RWPE1 (cell line): ENCODE data around the gene MPLKIP.
"Not testable (repeated sequence)": the region's sequence is repeated elsewhere in the genome, so short reads cannot be mapped to it uniquely, and the experiment has no call there.

Source experiments
- CTCF ChIA-PET: fragments of 350-600 bp; sonication (Branson Sonifier 250); formaldehyde crosslinking; extraction: SDS; loops from one replicate; lab custom pipeline; 2021; lab: Yijun Ruan, JAX
- POLR2A ChIA-PET: fragments of 400-600 bp; formaldehyde crosslinking; extraction: SDS; loops from one replicate; lab custom pipeline; 2020; ENCODE audit warnings: antibody characterized with exemption; ENCODE audit not compliant: low non-redundant PET; lab: Yijun Ruan, JAX
- DNase-seq: peaks from one replicate; pipeline ENCODE4 v3.0.0; 2012; ENCODE audit warnings: low spot score
- H3K27ac ChIP-seq: fragments of 450-650 bp; 2 replicates; pipeline ENCODE4 v1.5.1; 2017
- CTCF ChIP-seq: fragments of 450-650 bp; conservative IDR thresholded peaks from 2 replicates; pipeline ENCODE4 v1.5.1; 2017; ENCODE audit warnings: low read depth, mild to moderate bottlenecking

The MPLKIP gene

GRCh38 chr7:40133561-40134427 is 628 bp downstream of the MPLKIP start:
- CTCF ChIA-PET, result interaction anchor here (0.5 to 1.4 kb wide), 7 partner anchors 9 to 560 kb away, joined by 3 to 7 read pairs (median 5); no protein-coding TSS in a partner anchor
- POLR2A ChIA-PET, result no interaction called here
- no peak for TF ChIP-seq CTCF
- peak; percentile 12 for DNase-seq
- H3K27ac ChIP-seq, result peak overlapping the region; percentile 93

- ChIA-PET CTCF (interaction anchor here (0.7 to 0.9 kb wide), 2 partner anchors 12 to 276 kb away, joined by 3 to 5 read pairs; partner anchors contain the start of genes MPLKIP and SUGCT), POLR2A (no interaction called here)
- DNase-seq, result no peak
- H3K27ac ChIP-seq, result no peak overlapping the region
- TF ChIP-seq CTCF, result no peak
Observed at GRCh38 chr7:40122940-40123254, 11.5 kb downstream of the MPLKIP start.

GRCh38 chr7:40122100-40122939 is 12.1 kb downstream of the MPLKIP start:
- CTCF ChIA-PET, result interaction anchor here (0.7 to 0.9 kb wide), 2 partner anchors 13 to 276 kb away, joined by 3 to 5 read pairs; partner anchors contain the start of genes MPLKIP and SUGCT
- H3K27ac ChIP-seq, DNase-seq, POLR2A ChIA-PET: not testable (repeated sequence)

- no peak for DNase-seq
- no peak for TF ChIP-seq CTCF
- ChIA-PET CTCF (no interaction called here), POLR2A (no interaction called here)
- H3K27ac ChIP-seq, result no peak overlapping the region
Observed at GRCh38 chr7:40120020-40120419, 14.4 kb downstream of the MPLKIP start.

- DNase-seq, H3K27ac ChIP-seq, POLR2A ChIA-PET: not testable (repeated sequence)
- CTCF ChIA-PET, result interaction anchor here (0.6 to 1.1 kb wide), 3 partner anchors 8 to 96 kb away, joined by 3 to 7 read pairs (median 4); partner anchors contain the start of gene SUGCT
Observed at GRCh38 chr7:40118201-40118600, 16.2 kb downstream of the MPLKIP start.

- H3K27ac ChIP-seq, result peak overlapping the region; percentile 50
- CTCF ChIA-PET, result interaction anchor here (0.6 kb wide), 2 partner anchors 95 to 147 kb away, joined by 3 to 4 read pairs; no protein-coding TSS in a partner anchor
- POLR2A ChIA-PET, result not testable (repeated sequence)
- peak; percentile 60 for DNase-seq
Observed at GRCh38 chr7:40117199-40117598, 17.2 kb downstream of the MPLKIP start.

- no peak for TF ChIP-seq CTCF
Observed at GRCh38 chr7:40115936-40116335, 18.5 kb downstream of the MPLKIP start.

More at GRCh38 chr7:40115936-40116335, 18.5 kb downstream of the MPLKIP start:
- CTCF ChIA-PET, result no interaction called here
- DNase-seq, result no peak
- H3K27ac ChIP-seq, result no peak overlapping the region
- POLR2A ChIA-PET, result no interaction called here
